Keratinocyte (primary cell): ENCODE results near the gene RBBP4.

Experiments used
- EZH2 ChIP-seq: IDR thresholded peaks from one replicate; pipeline ENCODE4 v1.6.1; 2012; ENCODE audit warnings: inconsistent platforms, mild to moderate bottlenecking, low read length, moderate library complexity
- TF ChIP-seq, protein P1 (sequence below), 3 experiments: IDR thresholded peaks in 1 of 3; conservative IDR thresholded peaks in 1 of 3; optimal IDR thresholded peaks in 1 of 3; 2 replicates in 2 of 3; 3 replicates in 1 of 3; pipeline versions ENCODE3 to v1.5.1; 2011; ENCODE audit warnings: low read length in 3 of 3, mild to moderate bottlenecking in 3 of 3, moderate library complexity in 2 of 3, control low read depth in 1 of 3, inconsistent platforms in 1 of 3; ENCODE audit not compliant: insufficient read depth in 2 of 3; ENCODE audit errors: extremely low read depth in 1 of 3

DNA sequence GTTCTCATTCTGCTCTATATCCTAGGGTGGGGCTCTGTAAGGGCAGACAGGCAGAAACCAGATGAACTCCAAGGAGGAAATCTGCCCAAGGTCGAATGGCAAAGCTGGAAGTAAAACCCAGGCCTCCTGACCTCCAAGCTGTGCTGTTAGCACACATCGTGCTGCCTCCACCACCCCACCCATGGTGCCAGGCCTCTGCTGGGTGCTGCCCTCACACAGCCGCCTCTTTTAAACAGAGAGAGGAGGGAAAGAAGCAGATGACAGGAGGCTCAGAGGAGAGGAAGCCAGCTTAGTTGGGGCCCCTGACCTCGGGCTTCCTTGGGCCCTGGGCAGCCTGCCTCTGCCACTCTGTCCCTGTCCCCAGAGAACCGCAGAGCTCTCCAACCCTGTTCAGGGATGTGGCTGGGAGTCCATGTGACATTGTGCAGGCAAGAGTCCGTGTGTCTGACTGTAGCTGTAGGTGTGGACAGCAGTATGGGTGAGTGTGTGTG, 50.5 kb downstream of the RBBP4 start:
- TF ChIP-seq, protein P1, sequence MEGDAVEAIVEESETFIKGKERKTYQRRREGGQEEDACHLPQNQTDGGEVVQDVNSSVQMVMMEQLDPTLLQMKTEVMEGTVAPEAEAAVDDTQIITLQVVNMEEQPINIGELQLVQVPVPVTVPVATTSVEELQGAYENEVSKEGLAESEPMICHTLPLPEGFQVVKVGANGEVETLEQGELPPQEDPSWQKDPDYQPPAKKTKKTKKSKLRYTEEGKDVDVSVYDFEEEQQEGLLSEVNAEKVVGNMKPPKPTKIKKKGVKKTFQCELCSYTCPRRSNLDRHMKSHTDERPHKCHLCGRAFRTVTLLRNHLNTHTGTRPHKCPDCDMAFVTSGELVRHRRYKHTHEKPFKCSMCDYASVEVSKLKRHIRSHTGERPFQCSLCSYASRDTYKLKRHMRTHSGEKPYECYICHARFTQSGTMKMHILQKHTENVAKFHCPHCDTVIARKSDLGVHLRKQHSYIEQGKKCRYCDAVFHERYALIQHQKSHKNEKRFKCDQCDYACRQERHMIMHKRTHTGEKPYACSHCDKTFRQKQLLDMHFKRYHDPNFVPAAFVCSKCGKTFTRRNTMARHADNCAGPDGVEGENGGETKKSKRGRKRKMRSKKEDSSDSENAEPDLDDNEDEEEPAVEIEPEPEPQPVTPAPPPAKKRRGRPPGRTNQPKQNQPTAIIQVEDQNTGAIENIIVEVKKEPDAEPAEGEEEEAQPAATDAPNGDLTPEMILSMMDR (optimal IDR thresholded peaks at IDR 0.05 in 1 of 3, IDR thresholded peaks at IDR 0.05 in 1 of 3, conservative IDR thresholded peaks at IDR 0.05 in 1 of 3; ENCODE audit: extremely low read depth in 1 of 3, insufficient read depth in 2 of 3, low read length in 3 of 3), result no peak
- TF ChIP-seq EZH2, result no peak
